Renal cortical epithelial cell (primary cell): Measurements from ENCODE around the gene ATP10B. TPM values are rescaled to one million over a fixed set of nuclear protein-coding genes. Genes with fewer than 3 reads are reported as not detected.
"Not testable (repeated sequence)": the region's sequence is repeated elsewhere in the genome, so short reads cannot be mapped to it uniquely, and the experiment has no call there.

Experiments used
- DNase-seq: peaks from one replicate; pipeline ENCODE4 v3.0.0-alpha.2; 2011; ENCODE audit warnings: low read depth
- total RNA-seq: library from RNA; depleted of rRNA; stranded (reverse); fragments of >200 nt; gene quantifications from 2 replicates; pipeline ENCODE4 v1.2.3, GENCODE V29; 2014

The ATP10B gene
- total RNA-seq, 1 donor from 2014 or later: 0.10 TPM

DNA sequence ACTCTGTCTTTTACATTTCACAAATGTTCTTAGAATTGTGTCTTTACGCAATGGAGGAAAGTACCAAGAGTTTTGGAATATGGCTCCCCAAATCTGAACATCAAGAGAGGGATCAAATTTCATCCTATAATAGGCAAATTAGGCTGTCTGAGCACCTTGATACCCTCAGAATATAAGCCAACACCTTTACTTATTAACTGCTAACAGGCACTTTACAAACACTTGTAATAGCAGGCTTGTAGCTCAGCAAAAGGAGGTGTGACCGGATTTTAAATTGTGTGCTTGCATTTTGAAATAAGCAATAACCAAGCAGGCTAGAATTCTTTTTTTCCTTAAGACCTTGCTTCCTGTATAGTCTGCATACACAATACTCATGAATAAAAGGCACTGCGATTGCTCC is 92.0 kb downstream of the ATP10B start:
- DNase-seq: peak; percentile 36

DNA sequence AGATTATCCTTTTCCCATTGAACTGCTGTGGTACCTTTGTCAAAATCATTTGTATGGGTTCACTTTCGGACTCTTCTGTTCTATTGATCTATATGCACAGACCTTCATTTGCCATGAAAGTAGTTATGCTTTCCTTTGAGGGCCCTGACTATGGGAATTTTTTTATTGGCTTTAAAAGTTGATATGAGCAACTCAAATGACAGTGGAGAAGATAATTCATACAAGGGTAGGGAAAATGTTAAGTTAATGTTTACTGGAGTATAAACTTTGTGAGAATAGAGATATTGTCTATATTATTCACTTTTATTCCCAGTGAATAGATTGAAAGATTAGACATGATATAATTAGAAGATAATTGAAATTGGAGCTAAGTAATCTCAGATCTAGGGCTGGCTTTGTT is 94.8 kb downstream of the ATP10B start:
- no peak for DNase-seq

DNA sequence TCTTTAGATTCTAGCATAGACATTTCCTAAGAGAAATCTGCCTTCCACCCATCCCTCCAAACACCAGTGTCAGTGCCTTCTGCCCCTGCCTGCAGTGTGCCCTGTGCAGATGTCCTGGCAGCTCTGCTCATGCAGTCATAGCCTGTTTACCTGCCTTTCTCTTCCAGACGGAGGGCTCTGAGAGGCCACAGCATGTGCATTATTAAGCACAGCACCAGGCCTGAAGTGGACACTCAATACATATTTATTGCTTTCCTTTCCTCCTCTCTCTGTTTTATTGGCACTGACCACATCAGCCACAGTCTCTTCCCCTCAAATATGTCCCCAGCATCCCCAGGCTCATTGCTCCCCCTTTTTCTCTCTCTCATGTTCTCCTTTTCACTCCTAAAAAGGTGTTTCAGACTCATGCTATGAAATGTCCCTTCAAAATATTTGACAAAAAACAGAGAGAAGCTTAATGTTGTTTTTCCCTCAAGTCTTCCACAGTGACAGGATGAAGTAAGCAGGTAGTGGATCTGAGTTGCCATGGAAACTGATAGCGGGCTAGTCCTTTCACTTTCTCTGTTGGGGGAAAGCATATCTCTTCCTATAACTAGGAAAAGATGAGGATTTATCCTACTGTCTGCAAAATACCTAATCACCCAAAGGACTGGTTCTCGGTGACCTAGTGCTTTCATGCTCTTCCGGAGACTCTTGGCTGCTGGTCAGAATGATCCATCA is 100.9 kb downstream of the ATP10B start:
- no peak for DNase-seq

DNA sequence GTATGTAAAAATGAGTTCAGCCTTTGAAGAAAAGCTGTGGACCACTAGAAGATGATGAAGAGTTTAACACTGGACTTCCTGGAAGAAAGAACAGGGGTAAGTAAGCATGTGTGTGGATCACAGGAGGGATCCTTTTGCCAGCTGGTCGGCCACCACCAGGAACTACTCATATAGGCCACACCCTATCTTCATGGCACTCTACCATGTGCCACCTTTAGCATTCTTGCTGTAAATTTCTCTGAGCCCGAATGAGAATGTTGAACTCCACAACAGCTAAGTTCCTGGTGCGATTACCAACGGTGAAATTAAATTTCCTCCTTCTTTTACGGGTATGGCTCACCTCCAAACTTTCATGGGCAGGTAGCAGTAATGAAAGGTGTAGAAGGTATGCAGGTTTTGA is 102.3 kb downstream of the ATP10B start:
- no peak for DNase-seq

DNA sequence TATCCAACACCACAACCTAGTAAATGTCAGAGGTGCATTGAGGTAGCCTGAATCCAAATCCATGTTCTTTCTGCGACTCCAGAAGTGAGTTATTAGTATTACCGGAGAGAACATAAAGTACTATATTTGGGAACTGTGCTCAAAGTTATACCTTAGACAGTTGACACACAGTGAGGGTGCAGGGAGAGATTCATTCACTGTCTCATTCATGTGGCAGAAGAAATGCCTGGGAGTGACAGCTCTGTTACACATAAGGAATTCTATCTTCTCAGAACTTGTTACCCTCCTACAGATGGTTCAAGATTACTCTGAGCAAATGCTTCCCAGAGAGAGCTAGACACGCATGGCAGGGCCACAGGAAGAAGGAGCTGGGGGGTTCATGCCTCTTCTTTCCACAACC is 103.0 kb downstream of the ATP10B start:
- no peak for DNase-seq

DNA sequence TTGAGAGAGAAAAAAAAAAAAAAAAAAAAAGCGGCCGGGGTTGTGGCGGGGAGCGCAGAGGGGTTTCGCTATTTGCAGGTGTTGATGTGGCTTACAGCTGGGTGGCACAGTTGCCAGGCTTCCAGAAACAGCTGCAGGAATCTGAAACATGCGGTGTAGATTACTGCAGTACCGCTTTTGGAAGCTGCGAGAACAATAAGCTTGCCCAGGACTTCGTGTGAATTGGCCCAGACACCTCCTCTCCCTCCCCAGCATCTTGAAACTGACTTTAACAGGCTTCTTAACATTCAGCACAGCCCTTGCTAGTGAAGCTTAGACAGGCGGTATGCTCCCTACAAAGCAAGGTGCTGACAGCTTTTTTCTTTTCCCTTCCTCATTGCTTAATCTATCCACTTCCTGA is 104.0 kb downstream of the ATP10B start:
- DNase-seq: peak; percentile 9

DNA sequence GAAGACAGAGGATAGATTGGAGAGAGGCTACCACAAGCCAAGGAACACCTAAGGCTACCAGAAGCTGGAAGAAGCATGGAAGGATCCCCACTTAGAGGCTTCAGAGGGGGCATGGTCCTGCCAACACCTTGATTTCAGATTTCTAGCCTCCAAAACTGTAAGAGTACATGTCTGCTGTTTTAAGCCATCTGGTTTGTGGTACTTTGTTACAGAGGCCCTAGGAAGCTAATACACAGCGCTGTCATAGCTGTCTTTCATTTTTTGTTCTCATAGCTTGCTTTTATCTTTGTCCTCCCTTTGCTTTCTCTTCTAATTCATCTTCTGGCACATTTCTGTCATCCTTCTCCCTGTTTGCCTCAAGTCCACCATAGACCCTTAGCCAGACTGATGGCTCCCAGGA is 104.5 kb downstream of the ATP10B start:
- DNase-seq: no peak

DNA sequence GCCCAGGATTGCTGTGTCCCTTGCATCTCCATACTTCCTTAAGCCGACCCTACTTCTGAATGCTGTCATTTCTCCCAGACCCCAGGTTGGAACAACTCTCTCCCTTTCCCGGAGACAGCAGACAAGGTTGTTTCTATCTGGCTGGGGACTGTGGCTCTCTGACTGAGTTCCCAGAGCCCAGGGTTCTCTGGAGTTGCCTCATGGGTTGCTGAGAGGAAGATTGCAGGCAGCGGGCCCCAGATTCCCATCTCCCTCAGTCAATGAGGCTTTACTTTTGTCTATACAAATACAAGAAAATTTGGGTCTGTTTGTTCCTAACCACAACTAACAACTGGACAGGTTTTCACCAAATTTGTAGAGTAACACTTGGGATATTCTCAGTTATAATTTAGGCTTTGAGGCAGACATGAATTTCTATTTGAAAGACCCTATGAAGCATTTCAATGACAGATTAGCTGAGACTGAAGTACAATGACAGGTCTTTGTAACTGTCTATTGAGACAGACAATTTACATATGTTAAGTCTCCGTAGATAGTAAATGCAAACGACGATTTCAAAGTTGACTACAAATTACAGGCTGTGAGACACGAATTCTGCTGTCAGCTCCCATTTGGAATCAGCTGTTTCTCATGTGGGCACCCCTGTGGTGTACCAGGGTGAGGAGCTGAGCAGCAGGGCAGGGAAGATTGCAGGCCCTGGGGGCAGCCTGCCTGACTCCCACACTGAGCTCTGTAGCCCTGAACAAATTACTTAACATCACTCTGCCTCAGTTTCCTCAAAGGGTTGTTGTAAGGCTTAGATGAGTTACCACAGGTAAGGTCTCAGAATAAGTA is 107.5 kb downstream of the ATP10B start:
- no peak for DNase-seq

DNA sequence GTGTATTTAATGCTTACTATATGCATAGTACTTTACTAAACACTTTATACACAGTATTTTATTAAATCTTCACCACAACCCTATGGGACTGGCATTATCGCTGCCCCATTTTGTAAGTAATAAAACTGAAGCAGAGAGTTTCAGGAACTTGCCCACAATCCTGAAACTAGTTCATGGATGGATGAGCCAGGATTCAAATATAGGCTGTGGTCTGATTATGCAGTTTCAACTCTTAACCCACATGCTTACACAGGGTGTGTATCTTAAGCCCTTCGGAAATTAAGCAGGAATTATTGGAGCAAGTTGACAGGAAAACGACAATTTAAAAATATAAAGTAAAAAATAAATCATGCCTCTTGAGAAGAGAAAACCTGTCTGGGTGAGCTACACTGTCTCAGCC is 109.0 kb downstream of the ATP10B start:
- peak; percentile 70 for DNase-seq

DNA sequence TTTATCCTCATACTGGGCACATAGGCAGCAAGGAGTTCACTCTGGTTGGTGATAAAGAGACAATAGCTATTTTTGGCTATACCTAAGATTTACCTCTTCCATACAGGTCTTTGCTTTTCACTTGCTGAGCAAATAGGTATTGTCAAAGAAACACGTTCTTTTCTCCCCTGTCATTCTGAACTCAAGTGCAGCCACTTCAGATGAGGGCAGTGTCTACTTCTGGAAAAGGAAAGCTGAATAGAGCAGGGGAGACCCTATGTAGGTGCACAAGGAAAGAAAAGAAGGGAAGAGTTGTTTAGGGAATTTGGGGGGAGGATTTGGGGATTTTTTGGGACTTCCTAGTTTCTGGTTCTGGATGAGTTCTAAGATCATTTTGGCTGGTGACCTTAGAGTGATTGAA is 109.6 kb downstream of the ATP10B start:
- no peak for DNase-seq

DNA sequence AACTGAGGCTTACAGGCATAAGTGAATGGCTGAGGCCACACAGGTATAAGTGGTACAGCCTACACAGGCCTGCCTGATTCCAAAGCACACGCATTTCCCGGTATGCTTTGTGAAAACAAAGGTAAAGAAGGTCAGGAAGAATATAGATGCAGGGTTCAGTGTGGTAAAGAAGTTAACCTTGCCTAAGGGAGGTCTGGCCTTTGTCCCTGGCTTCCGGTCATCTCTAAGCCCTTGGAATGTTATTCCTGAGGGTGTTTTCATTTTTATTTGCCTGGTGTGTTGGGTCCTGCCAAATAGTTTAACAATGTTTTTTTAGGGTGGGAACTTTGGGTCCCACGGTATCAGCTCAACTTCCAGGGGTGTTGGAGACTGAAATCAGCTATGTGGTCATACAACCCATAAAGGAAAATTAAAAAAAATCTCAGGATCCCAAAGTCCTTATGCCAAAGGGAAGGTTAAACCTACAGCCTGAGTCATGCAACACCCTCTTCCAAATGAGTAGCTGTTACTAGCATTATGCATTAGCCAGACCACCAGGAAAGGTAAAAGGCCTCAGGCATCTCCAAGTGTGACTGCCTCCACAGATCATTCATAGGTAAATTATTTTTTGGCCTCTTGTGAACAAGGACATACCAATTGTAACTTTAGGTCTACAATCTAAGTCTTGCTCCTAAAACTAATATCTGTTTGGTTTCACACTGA is 124.6 kb downstream of the ATP10B start:
- peak; percentile 81 for DNase-seq

DNA sequence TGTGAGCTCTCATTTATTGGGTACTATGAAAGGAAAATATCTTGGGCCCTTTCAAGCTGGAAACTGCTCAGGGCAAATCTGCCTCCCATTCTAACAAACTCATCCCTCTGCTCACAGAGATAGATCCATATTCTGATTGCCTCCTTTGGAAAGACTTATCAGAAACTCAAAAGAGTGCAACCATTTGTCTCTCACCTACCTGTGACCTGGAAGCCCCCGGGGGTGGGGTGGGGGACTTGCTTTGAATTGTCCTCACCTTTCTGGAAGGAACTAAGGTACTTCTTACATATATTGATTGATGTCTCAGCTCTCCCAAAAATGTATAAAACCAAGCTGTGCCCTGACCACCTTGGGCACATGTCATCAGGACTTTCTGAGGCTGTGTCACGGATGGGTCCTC is 125.3 kb downstream of the ATP10B start:
- no peak for DNase-seq

DNA sequence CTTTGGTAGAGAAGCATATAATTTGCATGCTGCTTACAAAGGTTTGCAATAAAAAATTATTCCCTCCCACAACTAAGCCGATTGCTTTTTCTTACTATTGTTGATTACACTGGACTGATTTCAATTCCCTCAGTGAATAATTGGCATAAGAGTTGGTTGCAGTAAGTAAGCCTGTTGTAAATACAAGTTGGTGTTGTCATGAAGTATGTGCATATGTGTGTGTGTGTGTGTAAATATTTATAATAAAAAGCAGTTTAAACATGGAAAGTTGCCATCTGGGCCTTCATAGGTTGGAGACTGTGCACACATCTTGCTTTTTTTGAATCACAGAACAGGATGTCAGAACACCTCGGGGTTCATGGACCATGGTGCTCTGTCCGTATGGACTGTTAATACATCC is 131.2 kb downstream of the ATP10B start:
- DNase-seq: no peak

DNA sequence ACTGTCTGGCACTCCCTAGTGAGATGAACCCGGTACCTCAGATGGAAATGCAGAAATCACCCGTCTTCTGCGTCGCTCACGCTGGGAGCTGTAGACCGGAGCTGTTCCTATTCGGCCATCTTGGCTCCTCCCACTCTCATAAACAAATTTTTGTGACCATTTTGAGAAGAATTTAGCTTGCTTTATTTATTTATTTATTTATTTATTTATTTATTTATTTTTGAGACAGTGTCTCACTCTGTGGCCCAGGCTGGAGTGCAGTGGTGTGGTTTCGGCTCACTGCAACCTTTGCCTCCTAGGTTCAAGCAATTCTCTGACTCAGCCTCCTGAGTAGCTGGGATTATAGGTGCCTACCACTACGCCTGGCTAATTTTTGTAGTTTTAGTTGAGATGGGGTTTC is 136.5 kb downstream of the ATP10B start:
- not testable (repeated sequence) for DNase-seq

DNA sequence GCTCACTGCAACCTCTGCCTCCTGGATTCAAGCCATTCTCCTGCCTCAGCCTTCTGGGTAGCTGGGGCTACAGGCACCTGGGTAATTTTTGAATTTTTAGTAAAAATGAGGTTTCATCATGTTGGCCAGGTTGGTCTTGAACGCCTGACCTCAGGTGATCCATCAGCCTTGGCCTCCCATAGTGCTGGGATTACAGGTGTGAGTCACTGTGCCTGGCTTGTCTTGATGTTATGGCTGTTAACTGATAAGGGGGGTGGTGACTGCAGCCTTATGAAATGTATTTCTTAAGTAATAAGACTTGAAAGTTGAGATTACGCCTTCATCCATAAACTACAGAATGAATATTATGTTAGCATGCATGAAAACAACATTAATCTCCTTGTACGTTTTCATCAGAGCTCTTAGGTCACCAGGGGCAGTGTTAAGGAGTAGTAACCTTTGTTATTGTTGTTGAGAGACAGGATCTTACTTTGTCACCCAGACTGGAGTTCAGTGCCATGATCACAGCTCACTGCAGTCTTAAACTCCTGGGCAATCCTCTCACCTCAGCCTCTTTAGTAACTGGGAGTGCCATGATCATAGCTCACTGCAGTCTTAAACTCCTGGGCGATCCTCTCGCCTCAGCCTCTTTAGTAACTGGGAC is 148.3 kb downstream of the ATP10B start:
- no peak for DNase-seq

DNA sequence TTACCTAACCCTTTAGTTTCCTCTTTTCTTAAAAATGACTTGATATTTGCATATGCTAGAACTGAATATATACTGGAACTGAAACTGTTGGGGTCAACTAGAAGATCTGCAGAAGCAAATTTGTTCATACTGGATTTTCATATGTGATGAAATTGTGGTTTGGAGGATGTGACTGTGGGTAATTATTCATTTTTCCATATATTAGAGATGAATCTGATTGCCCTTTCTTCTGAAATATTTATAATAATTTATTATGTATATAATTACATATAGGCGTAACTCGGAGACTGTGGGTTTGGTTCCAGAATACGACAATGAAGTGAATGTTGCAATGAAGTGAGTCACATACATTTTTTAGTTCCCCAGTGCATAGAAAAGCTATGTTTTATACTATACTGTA is 149.1 kb downstream of the ATP10B start:
- no peak for DNase-seq

DNA sequence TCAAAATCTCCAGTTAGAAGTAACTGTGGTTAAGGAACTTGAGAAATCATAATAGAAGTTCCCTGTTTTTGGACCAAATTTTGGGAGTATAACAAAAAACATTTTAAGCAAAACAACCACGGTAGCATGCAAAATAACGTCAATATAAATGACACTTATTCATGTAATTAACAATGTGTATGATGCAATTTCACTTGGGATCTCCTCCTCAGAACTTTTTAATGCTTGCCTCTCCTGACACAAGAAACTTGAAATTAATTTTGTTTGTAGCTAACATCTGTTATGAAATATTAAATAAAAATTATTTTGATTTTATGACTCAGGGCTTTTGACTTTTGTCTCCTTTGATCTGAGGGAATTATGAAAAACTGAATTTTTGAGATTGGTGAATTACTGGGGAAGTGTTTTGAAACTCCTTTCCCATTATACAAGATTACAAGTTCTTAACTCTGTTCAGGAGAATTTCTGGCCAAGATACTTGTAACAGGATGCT is 149.7 kb downstream of the ATP10B start:
- DNase-seq: no peak

DNA sequence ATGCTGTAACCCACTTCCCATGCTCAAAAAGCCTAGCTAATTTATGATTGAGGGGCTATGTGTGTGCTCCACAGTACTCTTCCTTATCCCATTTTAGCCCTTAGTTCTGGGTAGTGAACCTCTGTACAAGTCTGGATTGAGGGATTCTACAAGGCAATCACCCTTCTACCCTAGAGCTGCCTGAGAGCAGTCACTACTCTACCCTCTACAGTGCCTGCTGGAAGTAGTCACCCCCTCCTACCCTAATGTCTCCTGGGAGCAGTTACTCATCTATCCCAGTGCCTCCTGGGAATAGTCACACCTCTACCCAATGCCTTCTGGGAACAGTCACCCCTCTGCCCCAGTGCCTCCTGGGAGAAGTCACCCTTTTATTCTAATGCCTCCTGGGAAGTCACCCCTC is 150.6 kb downstream of the ATP10B start:
- no peak for DNase-seq

DNA sequence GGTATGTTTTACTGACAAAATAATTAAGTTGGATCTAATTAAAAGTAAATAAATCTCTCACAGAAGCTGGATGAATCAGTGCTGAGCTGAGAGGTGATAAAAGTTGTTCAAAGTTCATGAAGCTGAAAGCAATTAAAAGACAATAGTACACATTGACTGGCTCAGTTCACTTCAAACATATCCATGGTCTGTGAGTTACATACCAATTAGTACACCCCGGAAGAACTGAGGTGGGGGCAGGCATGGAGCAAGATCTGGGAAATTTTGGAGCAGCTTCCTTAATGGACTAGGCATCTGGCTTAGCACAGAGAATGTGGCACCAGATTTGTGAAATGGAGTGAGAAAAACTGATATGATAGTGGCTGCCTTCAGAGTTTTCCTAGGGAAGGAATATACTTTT is 152.7 kb downstream of the ATP10B start:
- peak; percentile 72 for DNase-seq

DNA sequence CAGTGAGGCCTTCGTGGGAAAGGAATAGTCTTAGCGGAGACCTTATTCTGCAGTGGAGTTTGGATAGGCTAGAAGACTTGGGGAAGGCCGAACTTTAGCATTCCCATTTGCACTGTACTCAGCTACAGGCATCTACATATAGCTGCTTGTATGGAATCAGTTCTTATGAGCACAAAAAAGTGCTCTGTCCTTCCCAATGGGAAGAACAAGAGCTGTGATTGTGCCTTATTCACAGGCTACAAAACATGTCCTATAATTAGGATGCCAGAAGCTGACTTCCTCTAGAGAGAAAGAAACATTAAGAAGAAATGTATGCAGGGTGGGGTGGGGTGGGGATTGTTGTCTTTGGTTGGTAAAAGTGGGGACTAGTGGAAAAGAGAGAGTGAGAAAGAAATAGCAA is 154.7 kb downstream of the ATP10B start:
- no peak for DNase-seq

DNA sequence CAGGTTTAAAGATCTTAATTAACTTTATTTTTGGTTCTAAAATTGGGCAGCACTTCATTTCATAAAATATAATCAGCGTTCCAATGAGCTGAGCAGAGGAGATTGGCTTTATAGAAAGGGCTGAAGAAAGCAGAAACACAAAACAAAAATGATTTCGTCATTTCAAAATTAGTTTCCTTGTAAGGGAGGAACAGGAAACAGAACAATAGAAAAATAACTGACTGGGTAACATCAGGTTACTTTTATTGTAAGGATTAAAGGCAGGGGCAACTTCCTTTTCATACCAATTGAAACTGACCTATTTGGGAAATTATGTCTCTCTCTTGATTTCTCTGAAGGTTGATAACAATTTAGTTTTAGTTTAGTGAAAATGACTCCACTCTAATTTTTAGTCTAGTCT is 157.1 kb downstream of the ATP10B start:
- DNase-seq: no peak

DNA sequence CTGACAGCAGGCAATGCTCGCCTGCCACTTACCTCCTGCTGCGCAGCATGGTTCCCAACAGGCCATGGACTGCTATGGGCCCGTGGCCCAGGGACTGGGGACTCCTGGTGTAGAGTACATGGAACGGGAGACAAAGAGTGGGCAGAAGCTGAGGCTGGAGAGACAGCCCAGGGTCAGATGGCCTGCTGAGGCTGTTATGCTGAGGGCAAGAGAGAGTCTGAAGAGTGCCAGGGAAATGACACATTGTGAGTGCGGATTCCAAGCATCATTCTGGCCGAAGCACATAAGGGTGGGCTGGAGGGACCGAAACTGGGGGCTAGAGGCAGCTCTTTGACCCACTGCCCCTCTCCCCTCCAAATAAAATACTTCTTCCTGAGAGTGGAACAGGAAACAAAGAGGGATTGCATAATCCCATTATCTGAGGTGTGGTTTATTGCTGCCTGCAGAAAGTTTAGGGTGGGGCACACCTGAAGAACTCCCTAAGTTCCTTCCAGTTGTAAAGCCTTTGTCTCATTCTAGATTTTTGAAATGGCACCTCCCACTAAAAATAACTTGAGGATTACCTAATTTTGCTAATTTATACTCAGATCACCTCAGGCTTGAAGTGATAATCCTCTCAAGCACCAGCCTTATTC is 158.1 kb downstream of the ATP10B start:
- DNase-seq: no peak
